Ishikawa (cell line): ENCODE measurements around the gene EFNA2.

Source experiments
- CEBPB ChIP-seq: IDR thresholded peaks from 2 replicates; pipeline ENCODE4 v1.6.1; 2012
- CREB1 ChIP-seq: IDR thresholded peaks from 2 replicates; pipeline ENCODE4 v1.6.1; 2012; ENCODE audit warnings: low read depth
- EGR1 ChIP-seq: IDR thresholded peaks from 2 replicates; pipeline ENCODE4 v1.6.1; 2012
- EP300 ChIP-seq: IDR thresholded peaks from 2 replicates; pipeline ENCODE4 v1.6.1; 2012; ENCODE audit warnings: borderline replicate concordance
- FOXM1 ChIP-seq: IDR thresholded peaks from 2 replicates; pipeline ENCODE4 v1.6.1; 2012; ENCODE audit warnings: low read depth, borderline replicate concordance
- NFIC ChIP-seq: IDR thresholded peaks from 2 replicates; pipeline ENCODE4 v1.6.1; 2012
- RAD21 ChIP-seq: IDR thresholded peaks from 2 replicates; pipeline ENCODE4 v1.6.1; 2012; ENCODE audit warnings: low read depth
- TAF1 ChIP-seq: IDR thresholded peaks from 2 replicates; pipeline ENCODE4 v1.6.1; 2012; ENCODE audit warnings: low read depth, mild to moderate bottlenecking
- TCF12 ChIP-seq: IDR thresholded peaks from 2 replicates; pipeline ENCODE4 v1.6.1; 2012; ENCODE audit warnings: low read depth
- TEAD4 ChIP-seq: IDR thresholded peaks from 2 replicates; pipeline ENCODE4 v1.6.1; 2012
- YY1 ChIP-seq: IDR thresholded peaks from 2 replicates; pipeline ENCODE4 v1.6.1; 2012; ENCODE audit warnings: low read depth
- ZBTB7A ChIP-seq: IDR thresholded peaks from 2 replicates; pipeline ENCODE4 v1.6.1; 2012; ENCODE audit warnings: low read depth
- TF ChIP-seq, protein P1 (sequence below): IDR thresholded peaks from 2 replicates; pipeline ENCODE4 v1.6.1; 2012
- TF ChIP-seq, protein P2 (sequence below): IDR thresholded peaks from 2 replicates; pipeline ENCODE4 v1.6.1; 2012
- TF ChIP-seq, protein P3 (sequence below): IDR thresholded peaks from 2 replicates; pipeline ENCODE4 v1.6.1; 2012; ENCODE audit warnings: low read depth, mild to moderate bottlenecking

EFNA2 gene

DNA sequence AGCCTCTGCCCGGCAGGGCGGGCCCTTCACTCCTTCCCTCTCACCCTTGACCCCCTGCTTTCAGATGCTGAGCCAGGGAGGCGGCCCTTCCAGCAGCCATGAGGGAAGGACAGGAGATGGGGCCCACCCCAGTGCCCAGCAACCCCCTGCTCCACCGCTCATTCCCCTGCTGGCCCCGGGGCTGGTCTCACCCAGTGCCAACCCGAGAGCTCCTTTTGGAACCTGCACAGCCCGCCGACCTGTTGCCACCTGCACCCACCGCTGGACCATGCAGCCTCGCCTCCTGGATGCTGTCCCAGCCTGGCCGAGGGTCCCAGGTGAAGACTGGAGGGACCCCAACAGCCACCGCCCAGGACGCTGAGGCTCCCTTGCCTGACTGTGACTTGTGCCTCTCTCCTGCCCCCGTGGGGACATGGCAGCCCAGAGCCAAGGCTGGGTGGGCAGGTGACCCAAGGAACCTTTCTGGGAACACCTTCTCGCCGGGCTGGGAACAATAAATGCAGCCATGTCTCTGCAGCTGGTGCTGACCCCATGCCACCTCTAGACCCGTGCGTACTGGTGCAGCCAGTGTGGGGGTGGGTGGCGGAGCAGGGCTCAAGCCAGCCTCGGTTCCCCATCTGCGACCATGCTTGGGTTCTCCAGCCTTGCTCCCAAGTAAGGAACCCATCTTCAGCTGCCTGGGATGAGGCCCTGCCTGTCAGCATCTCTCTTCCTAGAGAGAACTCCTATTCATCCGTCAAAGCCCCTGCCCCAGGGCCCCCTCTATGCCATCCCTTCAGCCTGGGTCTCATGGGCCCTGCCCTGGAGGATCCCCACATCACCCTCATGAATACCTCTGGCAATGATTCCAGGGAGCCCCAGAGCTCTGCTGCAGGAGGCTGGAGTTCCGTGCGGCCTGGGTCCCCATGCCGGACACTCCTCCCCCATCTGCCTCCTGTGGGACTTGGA is 6.7 kb upstream of the EFNA2 start:
- TF ChIP-seq RAD21 (no peak), CEBPB (no peak), EP300 (no peak), YY1 (no peak), TEAD4 (no peak), NFIC (no peak), TCF12 (no peak), FOXM1 (no peak), EGR1 (no peak)
- TF ChIP-seq, protein P1, sequence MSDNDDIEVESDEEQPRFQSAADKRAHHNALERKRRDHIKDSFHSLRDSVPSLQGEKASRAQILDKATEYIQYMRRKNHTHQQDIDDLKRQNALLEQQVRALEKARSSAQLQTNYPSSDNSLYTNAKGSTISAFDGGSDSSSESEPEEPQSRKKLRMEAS, result no peak
- TF ChIP-seq, protein P2, sequence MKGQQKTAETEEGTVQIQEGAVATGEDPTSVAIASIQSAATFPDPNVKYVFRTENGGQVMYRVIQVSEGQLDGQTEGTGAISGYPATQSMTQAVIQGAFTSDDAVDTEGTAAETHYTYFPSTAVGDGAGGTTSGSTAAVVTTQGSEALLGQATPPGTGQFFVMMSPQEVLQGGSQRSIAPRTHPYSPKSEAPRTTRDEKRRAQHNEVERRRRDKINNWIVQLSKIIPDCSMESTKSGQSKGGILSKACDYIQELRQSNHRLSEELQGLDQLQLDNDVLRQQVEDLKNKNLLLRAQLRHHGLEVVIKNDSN, result no peak

DNA sequence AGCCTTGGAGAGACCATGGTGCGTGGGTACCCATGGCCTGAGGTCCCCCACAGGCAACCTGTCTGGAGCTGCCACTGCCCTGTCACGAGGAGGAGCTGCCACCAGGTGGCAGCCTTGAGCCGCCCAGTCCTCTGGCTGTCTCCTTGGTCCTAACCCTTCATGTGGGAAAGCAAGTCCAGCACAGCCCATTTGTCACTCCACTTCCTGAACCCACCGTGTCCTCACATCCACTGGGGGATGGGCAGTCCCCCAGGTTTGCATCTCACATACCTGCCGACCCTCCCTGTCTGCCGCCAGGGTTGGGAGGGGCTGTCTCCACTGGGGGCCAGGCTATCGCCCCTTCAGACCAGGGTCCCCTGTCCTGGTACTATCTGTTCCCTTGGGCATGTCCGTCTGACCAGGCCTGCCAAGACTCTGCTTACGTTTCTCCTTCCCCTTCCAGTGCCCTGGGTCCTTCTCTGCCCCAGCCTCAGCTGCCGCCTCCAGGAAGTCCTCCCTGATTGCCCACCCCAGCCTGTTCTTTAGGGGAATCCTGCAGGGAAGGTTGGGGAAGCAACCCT is 5.8 kb upstream of the EFNA2 start:
- TF ChIP-seq, protein P1, result peak; percentile 30; the same call in 1 of the 2 replicates
- TF ChIP-seq TAF1 (no peak), RAD21 (peak; percentile 91)
- TF ChIP-seq, protein P2, result 0 out of 2 replicates have a peak, but pooled peaks have one; percentile 10

DNA sequence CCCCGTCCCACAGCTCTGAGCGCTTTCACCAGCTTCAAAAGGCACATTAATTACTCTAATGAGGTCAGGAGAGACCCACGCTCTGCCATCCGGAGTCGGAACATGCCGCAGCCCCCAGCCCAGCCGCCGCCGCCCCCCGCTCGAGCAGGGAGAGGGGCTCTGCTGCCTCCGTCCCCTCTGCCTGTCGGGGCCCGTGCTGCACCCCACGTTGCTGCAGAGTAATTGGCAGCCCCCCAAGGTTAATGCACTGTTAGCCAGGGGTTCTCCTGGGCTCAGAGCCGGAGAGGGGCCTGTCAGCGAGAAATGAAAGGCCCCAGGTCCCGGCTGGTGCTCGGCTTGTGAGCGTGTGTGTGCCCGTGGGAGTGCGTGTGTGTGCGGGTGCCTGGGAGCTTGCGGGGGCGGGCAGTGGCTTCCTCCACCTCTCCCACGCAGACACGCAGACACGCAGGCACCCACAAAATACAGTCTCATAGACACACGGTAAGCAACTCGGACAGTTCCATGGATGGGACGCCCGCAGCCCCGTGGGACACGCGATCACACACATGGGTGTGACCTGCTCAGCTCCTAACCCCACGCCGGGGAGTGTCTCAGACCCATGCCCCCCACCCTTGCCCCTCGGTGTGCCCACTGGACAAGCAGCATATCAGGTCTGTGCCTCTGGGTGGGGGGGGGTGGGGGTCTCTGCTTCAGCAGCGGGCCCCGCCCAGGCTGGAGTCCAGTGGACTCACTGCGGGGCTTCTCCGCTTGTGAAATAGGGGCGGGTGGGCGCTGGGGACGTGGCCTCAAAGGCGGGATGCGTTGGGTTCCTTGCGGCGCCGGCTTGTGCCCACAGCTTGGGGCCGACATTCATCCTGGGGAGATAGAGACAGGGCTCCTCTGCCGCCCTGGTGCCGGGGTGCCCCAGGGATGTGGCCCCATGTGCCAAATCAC is 4.8 kb upstream of the EFNA2 start:
- TF ChIP-seq CEBPB, result no peak
- TF ChIP-seq, protein P1, result no peak
- TF ChIP-seq, protein P3, sequence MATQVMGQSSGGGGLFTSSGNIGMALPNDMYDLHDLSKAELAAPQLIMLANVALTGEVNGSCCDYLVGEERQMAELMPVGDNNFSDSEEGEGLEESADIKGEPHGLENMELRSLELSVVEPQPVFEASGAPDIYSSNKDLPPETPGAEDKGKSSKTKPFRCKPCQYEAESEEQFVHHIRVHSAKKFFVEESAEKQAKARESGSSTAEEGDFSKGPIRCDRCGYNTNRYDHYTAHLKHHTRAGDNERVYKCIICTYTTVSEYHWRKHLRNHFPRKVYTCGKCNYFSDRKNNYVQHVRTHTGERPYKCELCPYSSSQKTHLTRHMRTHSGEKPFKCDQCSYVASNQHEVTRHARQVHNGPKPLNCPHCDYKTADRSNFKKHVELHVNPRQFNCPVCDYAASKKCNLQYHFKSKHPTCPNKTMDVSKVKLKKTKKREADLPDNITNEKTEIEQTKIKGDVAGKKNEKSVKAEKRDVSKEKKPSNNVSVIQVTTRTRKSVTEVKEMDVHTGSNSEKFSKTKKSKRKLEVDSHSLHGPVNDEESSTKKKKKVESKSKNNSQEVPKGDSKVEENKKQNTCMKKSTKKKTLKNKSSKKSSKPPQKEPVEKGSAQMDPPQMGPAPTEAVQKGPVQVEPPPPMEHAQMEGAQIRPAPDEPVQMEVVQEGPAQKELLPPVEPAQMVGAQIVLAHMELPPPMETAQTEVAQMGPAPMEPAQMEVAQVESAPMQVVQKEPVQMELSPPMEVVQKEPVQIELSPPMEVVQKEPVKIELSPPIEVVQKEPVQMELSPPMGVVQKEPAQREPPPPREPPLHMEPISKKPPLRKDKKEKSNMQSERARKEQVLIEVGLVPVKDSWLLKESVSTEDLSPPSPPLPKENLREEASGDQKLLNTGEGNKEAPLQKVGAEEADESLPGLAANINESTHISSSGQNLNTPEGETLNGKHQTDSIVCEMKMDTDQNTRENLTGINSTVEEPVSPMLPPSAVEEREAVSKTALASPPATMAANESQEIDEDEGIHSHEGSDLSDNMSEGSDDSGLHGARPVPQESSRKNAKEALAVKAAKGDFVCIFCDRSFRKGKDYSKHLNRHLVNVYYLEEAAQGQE, result no peak
- TF ChIP-seq YY1, result no peak
- TF ChIP-seq TAF1, result no peak
- TF ChIP-seq NFIC, result no peak
- TF ChIP-seq EP300, result no peak
- no peak for TF ChIP-seq TCF12
- TF ChIP-seq EGR1, result no peak
- no peak for TF ChIP-seq RAD21
- TF ChIP-seq FOXM1, result no peak
- no peak for TF ChIP-seq ZBTB7A
- no peak for TF ChIP-seq TEAD4
- TF ChIP-seq CREB1, result no peak
- TF ChIP-seq, protein P2, result no peak

DNA sequence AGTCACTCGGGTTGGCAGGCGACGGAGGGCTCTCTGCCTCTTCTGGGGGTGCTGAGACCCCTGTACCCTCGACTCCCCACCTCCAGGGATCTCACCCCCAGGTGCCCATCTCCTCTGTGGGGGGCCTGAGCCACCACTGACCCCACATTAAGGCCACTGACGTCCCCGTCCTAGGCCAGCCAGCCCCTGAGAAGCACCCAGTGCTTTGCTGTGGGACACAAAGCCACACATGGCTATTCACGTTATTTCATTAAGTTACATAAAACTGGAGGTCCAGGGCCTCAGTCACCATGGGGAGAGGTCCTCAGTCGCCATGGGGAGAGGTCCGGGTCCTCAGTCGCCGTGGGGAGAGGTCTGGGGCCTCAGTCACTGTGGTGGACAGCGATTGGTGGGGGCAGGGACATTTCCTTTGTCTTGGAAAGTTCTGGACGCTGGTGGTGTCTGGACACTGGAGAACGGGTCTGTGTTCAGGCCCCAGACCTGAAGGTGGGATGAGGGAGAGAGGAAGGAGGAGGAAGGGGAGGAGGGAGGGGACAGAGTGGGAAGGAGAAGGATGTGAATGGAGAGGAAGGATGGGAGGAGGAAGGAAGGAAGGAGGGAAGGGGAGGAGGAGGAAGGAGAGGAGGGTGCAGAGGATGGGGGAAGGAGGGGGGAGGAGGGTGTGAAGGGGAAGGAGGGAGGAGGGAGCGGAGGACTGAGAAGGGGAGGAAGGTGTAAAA is 3.9 kb upstream of the EFNA2 start:
- TF ChIP-seq TAF1, result no peak

DNA sequence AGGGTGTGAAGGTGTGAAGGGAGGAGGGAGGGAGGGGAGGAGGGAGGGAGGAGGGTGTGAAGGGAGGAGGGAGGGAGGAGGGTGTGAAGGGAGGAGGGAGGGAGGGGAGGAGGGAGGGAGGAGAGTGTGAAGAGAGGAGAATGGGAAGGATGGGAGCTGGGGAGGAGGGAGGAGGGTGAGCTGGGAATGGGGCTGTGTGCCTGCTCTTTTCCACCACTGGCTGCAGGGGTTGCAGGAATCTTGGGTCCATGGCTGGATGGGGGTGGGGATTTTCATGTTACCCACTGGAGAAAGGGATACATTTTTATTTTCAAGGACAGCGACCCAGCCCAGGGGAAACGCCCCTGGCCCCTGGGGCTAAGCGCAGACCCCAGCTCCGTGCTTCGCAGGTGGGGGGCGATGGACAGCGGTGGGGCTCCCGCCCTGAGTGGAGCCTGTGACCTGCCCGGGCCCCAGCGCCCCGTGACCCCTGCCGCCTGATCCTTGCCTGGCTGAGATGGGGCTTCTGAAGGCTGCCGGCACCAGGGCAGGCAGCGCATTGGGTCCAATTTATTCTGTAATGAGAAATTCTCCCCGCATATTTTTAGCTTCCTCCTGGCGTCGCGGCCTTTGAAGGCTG is 3.0 kb upstream of the EFNA2 start:
- TF ChIP-seq ZBTB7A (peak; percentile 41; the same call in 1 of the 2 replicates), NFIC (no peak), TCF12 (no peak), RAD21 (no peak)
- TF ChIP-seq, protein P2, result no peak
